HCT116 (cell line): ENCODE data around the gene AGBL3. TPM values are rescaled to one million over a fixed set of nuclear protein-coding genes. Genes with fewer than 3 reads are reported as not detected.

Experiments used
- ATAC-seq: fragments of 200-7000 bp; cut with Tn5 transposase; 2 replicates; pipeline ENCODE4 v1.9.1; 2020; ENCODE audit warnings: mild to moderate bottlenecking, moderate library complexity
- BruUV-seq: library from RNA; stranded (reverse); fragments of 400-500 nt; replicated peaks from 2 replicates; lab custom pipeline; 2021; lab: Mats Ljungman, UMichigan
- CTCF ChIA-PET: fragments of 300-600 bp; sonication (Branson Sonifier 250); formaldehyde crosslinking; loops from one replicate; lab custom pipeline; 2021; ENCODE audit warnings: antibody characterized with exemption; lab: Charles Lee
- POLR2A ChIA-PET: fragments of 300-600, 350-600 bp; sonication (Branson Sonifier 250); formaldehyde crosslinking; loops from one replicate; lab custom pipeline; 2021; ENCODE audit warnings: antibody characterized with exemption; lab: Charles Lee
- RAD21 ChIA-PET, 2 experiments: fragments of 300-600 bp; sonication (Branson Sonifier 250); formaldehyde crosslinking; loops; one replicate each; lab custom pipeline; 2023; ENCODE audit warnings: low total read pairs in 2 of 2; ENCODE audit not compliant: uncharacterized antibody in 2 of 2, unreplicated experiment in 2 of 2, low non-redundant PET in 1 of 2; lab: Charles Lee
- DNase-seq: peaks from one replicate; pipeline ENCODE4 v3.0.0-alpha.2; 2010; ENCODE audit warnings: low read depth, low spot score
- H2AFZ ChIP-seq: fragments of 200-600 bp; shearing (Covaris generic), sonication (generic); 2 replicates; pipeline ENCODE4 v1.6.1; 2017; ENCODE audit warnings: low read depth, mixed run types, mixed read lengths, antibody characterized with exemption, low read length; ENCODE audit not compliant: poor library complexity, severe bottlenecking
- H3K27ac ChIP-seq: 2 replicates; pipeline ENCODE4 v1.5.1; 2012; ENCODE audit warnings: low read depth, low read length
- H3K27me3 ChIP-seq: fragments of 200-600 bp; sonication (generic); 2 replicates; pipeline ENCODE4 v1.6.1; 2016; ENCODE audit warnings: mixed run types, low read length, mixed read lengths; ENCODE audit not compliant: insufficient read depth
- H3K36me3 ChIP-seq, 2 experiments: fragments of 200-500 bp in 1 of 2; fragments of 200-600 bp in 1 of 2; sonication (Bioruptor generic) in 1 of 2; sonication (generic) in 1 of 2; 2 replicates each; pipeline versions ENCODE4 v1.5.1 to v1.6.1; 2014 to 2016; ENCODE audit warnings: low read length in 2 of 2, inconsistent platforms in 1 of 2, mixed read lengths in 1 of 2, mixed run types in 1 of 2; ENCODE audit not compliant: insufficient read depth in 2 of 2, control insufficient read depth in 1 of 2
- H3K4me1 ChIP-seq, 2 experiments: fragments of 200-600 bp in 1 of 2; sonication (generic) in 1 of 2; 2 replicates each; pipeline versions ENCODE4 v1.5.1 to v1.6.1; 2012 to 2017; ENCODE audit warnings: low read length in 2 of 2, inconsistent platforms in 1 of 2, mild to moderate bottlenecking in 1 of 2, mixed read lengths in 1 of 2, mixed run types in 1 of 2, moderate library complexity in 1 of 2; ENCODE audit not compliant: insufficient read depth in 2 of 2, control insufficient read depth in 1 of 2
- H3K4me2 ChIP-seq: fragments of 200-600 bp; sonication (generic); 2 replicates; pipeline ENCODE4 v1.6.1; 2017; ENCODE audit warnings: mixed run types, low read length, mixed read lengths
- H3K4me3 ChIP-seq, 2 experiments: fragments of 200-600 bp in 1 of 2; sonication (generic) in 1 of 2; replicated peaks in 1 of 2; 2 replicates each; pipeline ENCODE4 v1.5.1; 2011 to 2016; ENCODE audit warnings: low read length in 2 of 2, control low read depth in 1 of 2, low read depth in 1 of 2, mild to moderate bottlenecking in 1 of 2, mixed read lengths in 1 of 2, mixed run types in 1 of 2
- H3K79me2 ChIP-seq: fragments of 200-600 bp; sonication (generic); 2 replicates; pipeline ENCODE4 v1.6.1; 2017; ENCODE audit warnings: mild to moderate bottlenecking, mixed run types, low read length, moderate library complexity, mixed read lengths; ENCODE audit not compliant: insufficient read depth
- H3K9ac ChIP-seq: fragments of 200-600 bp; sonication (generic); 2 replicates; pipeline ENCODE4 v1.6.1; 2016; ENCODE audit warnings: low read length, mixed read lengths
- H3K9me2 ChIP-seq: fragments of 200-600 bp; sonication (generic), shearing (Covaris generic); 2 replicates; pipeline ENCODE4 v1.6.1; 2017; ENCODE audit warnings: mixed run types, mild to moderate bottlenecking, moderate library complexity; ENCODE audit not compliant: insufficient read depth
- H3K9me3 ChIP-seq, 2 experiments: fragments of 200-500 bp in 1 of 2; fragments of 200-600 bp in 1 of 2; sonication (Bioruptor generic) in 1 of 2; sonication (generic) in 1 of 2; 2 replicates each; pipeline ENCODE4 v1.6.1; 2014 to 2017; ENCODE audit warnings: low read length in 2 of 2, mixed read lengths in 2 of 2, inconsistent platforms in 1 of 2, low read depth in 1 of 2, mild to moderate bottlenecking in 1 of 2, mixed run types in 1 of 2, moderate library complexity in 1 of 2; ENCODE audit not compliant: control insufficient read depth in 1 of 2, insufficient read depth in 1 of 2
- H4K20me1 ChIP-seq: fragments of 200-600 bp; sonication (generic), shearing (Covaris generic); 2 replicates; pipeline ENCODE4 v1.6.1; 2017; ENCODE audit warnings: mixed run types, mild to moderate bottlenecking, moderate library complexity; ENCODE audit not compliant: insufficient read depth
- EGR1 ChIP-seq: IDR thresholded peaks from 2 replicates; pipeline ENCODE4 v1.6.1; 2012; ENCODE audit warnings: low read depth
- FOSL1 ChIP-seq: IDR thresholded peaks from 2 replicates; pipeline ENCODE4 v1.6.1; 2012; ENCODE audit warnings: low read depth
- POLR2A ChIP-seq: IDR thresholded peaks from 2 replicates; pipeline ENCODE4 v1.7.0; 2011; ENCODE audit warnings: borderline replicate concordance; ENCODE audit not compliant: insufficient read depth, insufficient read length; ENCODE audit errors: extremely low read depth
- SRF ChIP-seq: IDR thresholded peaks from 2 replicates; pipeline ENCODE4 v1.6.1; 2012; ENCODE audit warnings: low read depth
- TCF7L2 ChIP-seq: IDR thresholded peaks from 2 replicates; pipeline ENCODE4 v1.7.0; 2011; ENCODE audit warnings: borderline replicate concordance, inconsistent platforms; ENCODE audit not compliant: insufficient read depth, insufficient read length; ENCODE audit errors: extremely low read depth
- YY1 ChIP-seq: IDR thresholded peaks from 2 replicates; pipeline ENCODE4 v1.6.1; 2011; ENCODE audit warnings: low read length, low read depth, moderate library complexity, mild to moderate bottlenecking; ENCODE audit not compliant: insufficient replicate concordance; ENCODE audit errors: extremely low read depth
- intact Hi-C: fragments of 100-400 bp; cut with micrococcal nuclease; formaldehyde crosslinking; loops from 2 replicates; pipeline ENCODE4 v1.10.0; 2022
- total RNA-seq: library from RNA; stranded (reverse); gene quantifications from one replicate; pipeline ENCODE4 v1.2.1, GENCODE V29; 2021; ENCODE audit not compliant: unreplicated experiment
- TF ChIP-seq, protein P1 (sequence below): IDR thresholded peaks from 2 replicates; pipeline ENCODE4 v1.6.1; 2011; ENCODE audit warnings: mild to moderate bottlenecking, low read length, moderate library complexity; ENCODE audit not compliant: insufficient replicate concordance; ENCODE audit errors: extremely low read depth
- TF ChIP-seq, protein P2 (sequence below): IDR thresholded peaks from 2 replicates; pipeline ENCODE4 v1.6.1; 2012

The AGBL3 gene
- total RNA-seq, 1 experiment from 2014 or later = 1.9 TPM

DNA sequence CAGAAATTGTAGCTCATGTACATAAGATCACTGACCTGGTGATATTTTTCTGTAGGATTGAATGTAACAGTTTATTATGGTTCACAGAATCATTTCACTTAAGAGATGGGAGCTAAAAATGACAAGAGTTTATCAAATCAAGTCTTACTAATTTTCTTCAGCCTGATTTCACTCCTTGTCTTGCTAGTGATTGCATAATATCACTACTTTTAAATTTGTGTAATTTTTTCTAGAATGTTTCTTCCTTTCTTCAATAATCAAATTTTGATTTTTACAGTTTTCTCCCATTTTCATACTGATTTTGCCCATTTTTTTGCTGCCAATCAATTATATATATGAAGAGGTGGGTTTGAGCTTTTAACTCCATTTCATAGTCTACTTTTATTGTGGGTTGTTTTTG is 92.8 kb downstream of the AGBL3 start:
- Histone ChIP-seq H3K36me3 (no peaks in the 10 kb centered on the region), H3K4me2 (no peak overlapping the region), H3K27ac (no peak overlapping the region), H4K20me1 (no peaks in the 10 kb centered on the region), H3K79me2 (no peaks in the 10 kb centered on the region), H3K9ac (no peak overlapping the region), H3K9me2 (no peaks in the 10 kb centered on the region), H2AFZ (no peak overlapping the region), H3K27me3 (no peaks in the 10 kb centered on the region)
- no TSS peak for BruUV-seq
- POLR2A ChIA-PET = no interaction called here
- no peak for ATAC-seq
- intact Hi-C loops = no loop called here
- RAD21 ChIA-PET = no interaction called here
- no peak for DNase-seq
- CTCF ChIA-PET = no interaction called here
- TF ChIP-seq, protein P1, sequence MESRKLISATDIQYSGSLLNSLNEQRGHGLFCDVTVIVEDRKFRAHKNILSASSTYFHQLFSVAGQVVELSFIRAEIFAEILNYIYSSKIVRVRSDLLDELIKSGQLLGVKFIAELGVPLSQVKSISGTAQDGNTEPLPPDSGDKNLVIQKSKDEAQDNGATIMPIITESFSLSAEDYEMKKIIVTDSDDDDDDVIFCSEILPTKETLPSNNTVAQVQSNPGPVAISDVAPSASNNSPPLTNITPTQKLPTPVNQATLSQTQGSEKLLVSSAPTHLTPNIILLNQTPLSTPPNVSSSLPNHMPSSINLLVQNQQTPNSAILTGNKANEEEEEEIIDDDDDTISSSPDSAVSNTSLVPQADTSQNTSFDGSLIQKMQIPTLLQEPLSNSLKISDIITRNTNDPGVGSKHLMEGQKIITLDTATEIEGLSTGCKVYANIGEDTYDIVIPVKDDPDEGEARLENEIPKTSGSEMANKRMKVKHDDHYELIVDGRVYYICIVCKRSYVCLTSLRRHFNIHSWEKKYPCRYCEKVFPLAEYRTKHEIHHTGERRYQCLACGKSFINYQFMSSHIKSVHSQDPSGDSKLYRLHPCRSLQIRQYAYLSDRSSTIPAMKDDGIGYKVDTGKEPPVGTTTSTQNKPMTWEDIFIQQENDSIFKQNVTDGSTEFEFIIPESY = no peak
- TF ChIP-seq, protein P2, sequence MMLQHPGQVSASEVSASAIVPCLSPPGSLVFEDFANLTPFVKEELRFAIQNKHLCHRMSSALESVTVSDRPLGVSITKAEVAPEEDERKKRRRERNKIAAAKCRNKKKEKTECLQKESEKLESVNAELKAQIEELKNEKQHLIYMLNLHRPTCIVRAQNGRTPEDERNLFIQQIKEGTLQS = no peak
- TF ChIP-seq EGR1 (no peak), YY1 (no peak), SRF (no peak)
- TF ChIP-seq, all 23 proteins: peak for 0
- H3K4me1 ChIP-seq = no peaks in the 10 kb centered on the region
- H3K4me3 ChIP-seq = no peak overlapping the region
- no peaks in the 10 kb centered on the region for H3K9me3 ChIP-seq

DNA sequence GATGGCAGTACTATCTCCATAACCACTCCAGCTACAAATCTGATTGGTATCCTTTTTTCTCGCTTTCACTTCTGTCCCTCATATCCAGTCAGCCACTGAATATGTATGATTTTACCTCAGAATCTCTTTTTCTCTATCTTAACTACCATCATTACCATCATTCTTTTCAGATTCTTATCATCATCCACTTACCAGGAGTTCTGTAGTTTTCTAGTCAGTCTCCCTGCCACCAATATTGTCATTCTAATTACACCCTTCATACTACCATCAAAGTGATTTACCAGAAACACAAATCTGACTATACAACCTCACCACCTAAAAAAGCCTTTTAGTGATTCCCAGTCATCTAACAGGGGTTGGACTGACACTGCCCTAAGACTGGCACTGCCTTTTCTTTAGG is 96.7 kb downstream of the AGBL3 start:
- no peaks in the 10 kb centered on the region for H3K27me3 ChIP-seq
- TF ChIP-seq FOSL1 (no peak), SRF (no peak), TCF7L2 (no peak), POLR2A (no peak)
- TF ChIP-seq, protein P2 = no peak
- TF ChIP-seq, all 23 proteins: peak for 0
- Histone ChIP-seq H3K36me3 (no peaks in the 10 kb centered on the region), H4K20me1 (no peaks in the 10 kb centered on the region), H3K4me1 (no peaks in the 10 kb centered on the region), H3K79me2 (no peaks in the 10 kb centered on the region), H3K27ac (no peak overlapping the region), H3K9me3 (no peaks in the 10 kb centered on the region), H3K9me2 (no peaks in the 10 kb centered on the region), H3K4me2 (no peak overlapping the region), H3K4me3 (no peak overlapping the region), H2AFZ (no peak overlapping the region), H3K9ac (no peak overlapping the region)
- ATAC-seq (no peak), DNase-seq (no peak)
- intact Hi-C loops = no loop called here
- CTCF ChIA-PET = no interaction called here
- BruUV-seq = no TSS peak
- RAD21 ChIA-PET = no interaction called here
- POLR2A ChIA-PET = no interaction called here
